ENCODE data around the gene ANKIB1. TPM values are rescaled to one million over a fixed set of nuclear protein-coding genes. Genes with fewer than 3 reads are reported as not detected.

ANKIB1 gene
- total RNA-seq, 2 experiments from 2014 or later: 25.3 to 42.3 TPM

DNA sequence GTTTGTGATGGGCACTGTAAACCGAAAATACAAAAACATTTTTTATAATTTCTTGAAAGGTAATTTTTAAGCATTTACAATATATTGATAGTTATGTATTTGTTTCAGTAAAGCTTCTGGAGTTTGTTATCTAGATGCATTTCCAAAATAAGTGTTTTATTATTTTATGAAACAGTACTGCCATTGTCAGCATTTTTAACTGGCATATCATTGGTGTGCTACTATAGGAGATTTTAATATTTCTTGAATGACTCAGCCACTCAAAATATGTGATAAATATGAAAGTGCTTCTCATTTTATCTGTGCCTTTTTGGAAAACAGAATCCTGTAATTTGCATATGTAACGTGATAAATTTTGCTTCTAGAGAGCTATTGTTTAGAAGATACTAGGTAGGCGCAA lies 97.9 kb downstream of the ANKIB1 start:
- Histone ChIP-seq H3K4me1 (ENCODE audit: insufficient read depth, low read length, poor library complexity, severe bottlenecking) (no peaks in the 10 kb centered on the region), H3K79me2 (ENCODE audit: insufficient read depth, low read depth, low read length) (no peaks in the 10 kb centered on the region), H4K20me1 (ENCODE audit: insufficient read depth, low read length) (no peaks in the 10 kb centered on the region), H3K36me3 (ENCODE audit: insufficient read depth, low read length) (peaks cover 48% of the 10 kb centered on the region), H3K9me2 (ENCODE audit: insufficient read depth, low read length) (no peaks in the 10 kb centered on the region), H2AFZ (ENCODE audit: low read length) (no peak overlapping the region), H3K4me2 (ENCODE audit: low read length) (no peak overlapping the region), H3K27ac (ENCODE audit: low read depth, low read length, poor library complexity, severe bottlenecking) (no peak overlapping the region), H3K9me3 (ENCODE audit: low read length) (no peaks in the 10 kb centered on the region), H3K4me3 (ENCODE audit: low read depth, low read length, poor library complexity, severe bottlenecking) (no peak overlapping the region)
- no peak for DNase-seq (ENCODE audit: low spot score)
- POLR2A ChIA-PET: interaction anchor here (1.8 to 2.6 kb wide), 2 partner anchors 10 to 85 kb away, joined by 5 to 11 read pairs; no protein-coding TSS in a partner anchor
- no TSS peak for BruUV-seq (replicated peaks)
- TF ChIP-seq, protein P1, sequence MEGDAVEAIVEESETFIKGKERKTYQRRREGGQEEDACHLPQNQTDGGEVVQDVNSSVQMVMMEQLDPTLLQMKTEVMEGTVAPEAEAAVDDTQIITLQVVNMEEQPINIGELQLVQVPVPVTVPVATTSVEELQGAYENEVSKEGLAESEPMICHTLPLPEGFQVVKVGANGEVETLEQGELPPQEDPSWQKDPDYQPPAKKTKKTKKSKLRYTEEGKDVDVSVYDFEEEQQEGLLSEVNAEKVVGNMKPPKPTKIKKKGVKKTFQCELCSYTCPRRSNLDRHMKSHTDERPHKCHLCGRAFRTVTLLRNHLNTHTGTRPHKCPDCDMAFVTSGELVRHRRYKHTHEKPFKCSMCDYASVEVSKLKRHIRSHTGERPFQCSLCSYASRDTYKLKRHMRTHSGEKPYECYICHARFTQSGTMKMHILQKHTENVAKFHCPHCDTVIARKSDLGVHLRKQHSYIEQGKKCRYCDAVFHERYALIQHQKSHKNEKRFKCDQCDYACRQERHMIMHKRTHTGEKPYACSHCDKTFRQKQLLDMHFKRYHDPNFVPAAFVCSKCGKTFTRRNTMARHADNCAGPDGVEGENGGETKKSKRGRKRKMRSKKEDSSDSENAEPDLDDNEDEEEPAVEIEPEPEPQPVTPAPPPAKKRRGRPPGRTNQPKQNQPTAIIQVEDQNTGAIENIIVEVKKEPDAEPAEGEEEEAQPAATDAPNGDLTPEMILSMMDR (conservative IDR thresholded peaks at IDR 0.05; ENCODE audit: low read length): no peak
- no peak for TF ChIP-seq EZH2phosphoT487 (IDR thresholded peaks at IDR 0.05; ENCODE audit: borderline replicate concordance, low read depth, low read length)
- intact Hi-C loops (cut with micrococcal nuclease; ENCODE audit: unreplicated experiment): no loop called here
- CTCF ChIA-PET (ENCODE audit: unreplicated experiment): no interaction called here

- Histone ChIP-seq H4K20me1 (ENCODE audit: insufficient read depth, low read length) (no peaks in the 10 kb centered on the region), H3K36me3 (ENCODE audit: insufficient read depth, low read length) (peaks cover 60% of the 10 kb centered on the region), H3K9me3 (ENCODE audit: low read length) (no peaks in the 10 kb centered on the region), H3K79me2 (ENCODE audit: insufficient read depth, low read depth, low read length) (no peaks in the 10 kb centered on the region), H3K27ac (ENCODE audit: low read depth, low read length, poor library complexity, severe bottlenecking) (no peak overlapping the region), H3K4me2 (ENCODE audit: low read length) (no peak overlapping the region), H3K4me3 (ENCODE audit: low read depth, low read length, poor library complexity, severe bottlenecking) (no peak overlapping the region), H2AFZ (ENCODE audit: low read length) (no peak overlapping the region), H3K9me2 (ENCODE audit: insufficient read depth, low read length) (no peaks in the 10 kb centered on the region), H3K4me1 (ENCODE audit: insufficient read depth, low read length, poor library complexity, severe bottlenecking) (no peaks in the 10 kb centered on the region)
- intact Hi-C loops (cut with micrococcal nuclease; ENCODE audit: unreplicated experiment): no loop called here
- TF ChIP-seq, protein P1 (conservative IDR thresholded peaks at IDR 0.05; ENCODE audit: low read length): no peak
- TF ChIP-seq EZH2phosphoT487 (IDR thresholded peaks at IDR 0.05; ENCODE audit: borderline replicate concordance, low read depth, low read length): no peak
- no peak for DNase-seq (ENCODE audit: low spot score)
- ChIA-PET CTCF (ENCODE audit: unreplicated experiment) (no interaction called here), POLR2A (interaction anchor here (0.7 to 3.9 kb wide), 3 partner anchors 9 to 29 kb away, joined by 3 to 11 read pairs (median 4); no protein-coding TSS in a partner anchor)
- no TSS peak for BruUV-seq (replicated peaks)
These were observed 106.2 kb downstream of the ANKIB1 start for GRCh38 chr7:92352009-92352408.

DNA sequence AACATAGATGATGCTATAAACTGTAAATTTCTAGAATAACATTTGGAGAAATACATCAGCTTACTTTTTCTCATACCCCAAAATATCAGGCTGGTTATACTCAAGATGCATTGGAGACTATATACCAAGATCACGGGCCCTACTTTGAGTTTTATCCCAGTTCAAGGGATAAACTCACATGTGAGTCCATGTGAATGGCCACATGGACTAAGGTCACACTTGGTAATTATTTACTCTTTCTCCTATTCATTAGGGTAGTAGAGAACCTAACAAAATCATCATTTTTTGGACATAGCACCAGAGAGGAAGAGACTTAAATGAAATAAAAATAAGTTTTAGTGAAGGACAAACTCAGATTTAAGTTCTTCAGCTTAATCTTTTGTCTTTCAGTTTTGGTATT lies 108.4 kb downstream of the ANKIB1 start:
- intact Hi-C loops (cut with micrococcal nuclease; ENCODE audit: unreplicated experiment): no loop called here

More for the DNA sequence above, 108.4 kb downstream of the ANKIB1 start:
- H3K79me2 ChIP-seq (ENCODE audit: insufficient read depth, low read depth, low read length): no peaks in the 10 kb centered on the region
- H2AFZ ChIP-seq (ENCODE audit: low read length): no peak overlapping the region
- H3K4me3 ChIP-seq (ENCODE audit: low read depth, low read length, poor library complexity, severe bottlenecking): no peak overlapping the region
- TF ChIP-seq EZH2phosphoT487 (IDR thresholded peaks at IDR 0.05; ENCODE audit: borderline replicate concordance, low read depth, low read length): no peak
- TF ChIP-seq, protein P1 (conservative IDR thresholded peaks at IDR 0.05; ENCODE audit: low read length): no peak
- no TSS peak for BruUV-seq (replicated peaks)
- CTCF ChIA-PET (ENCODE audit: unreplicated experiment): no interaction called here
- H3K9me3 ChIP-seq (ENCODE audit: low read length): no peaks in the 10 kb centered on the region
- no peaks in the 10 kb centered on the region for H4K20me1 ChIP-seq (ENCODE audit: insufficient read depth, low read length)
- peaks cover 54% of the 10 kb centered on the region for H3K36me3 ChIP-seq (ENCODE audit: insufficient read depth, low read length)
- no peak overlapping the region for H3K27ac ChIP-seq (ENCODE audit: low read depth, low read length, poor library complexity, severe bottlenecking)
- no peaks in the 10 kb centered on the region for H3K9me2 ChIP-seq (ENCODE audit: insufficient read depth, low read length)
- H3K4me2 ChIP-seq (ENCODE audit: low read length): no peak overlapping the region
- no peak for DNase-seq (ENCODE audit: low spot score)
- H3K4me1 ChIP-seq (ENCODE audit: insufficient read depth, low read length, poor library complexity, severe bottlenecking): no peaks in the 10 kb centered on the region
- POLR2A ChIA-PET: interaction anchor here (0.7 to 3.9 kb wide), 5 partner anchors 8 to 80 kb away, joined by 4 to 11 read pairs (median 6); no protein-coding TSS in a partner anchor

Data from OCI-LY7 (cell line).